ENCODE measurements around the gene TXNDC12. TPM values are rescaled to one million over a fixed set of nuclear protein-coding genes. Genes with fewer than 3 reads are reported as not detected.

Gene TXNDC12
- total RNA-seq, 1 experiment from 2014 or later = 80.9 TPM

DNA sequence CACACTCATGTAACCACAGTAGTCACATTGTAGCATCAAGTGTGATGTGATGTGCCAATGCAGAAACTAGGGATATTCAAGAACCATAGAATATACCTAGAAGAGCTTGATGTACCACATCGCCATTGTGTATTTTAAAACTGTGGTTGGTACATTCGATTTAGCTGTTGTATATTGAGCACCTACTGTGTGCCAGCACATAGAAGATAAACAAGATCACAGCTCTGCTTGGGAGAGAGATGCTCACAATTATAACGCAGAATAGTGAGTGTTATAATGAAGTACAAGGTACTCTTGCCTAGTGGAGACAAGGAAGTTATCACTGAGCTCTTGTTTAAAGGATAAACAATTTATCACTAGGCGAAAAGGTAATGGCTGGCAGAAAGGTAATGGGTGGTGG lies 5.8 kb upstream of the TXNDC12 start:
- CTCF ChIA-PET = interaction anchor here (0.6 kb wide), 1 partner anchor 11 kb away, joined by 4 read pairs; no protein-coding TSS in a partner anchor
- POLR2A ChIA-PET = no interaction called here

More for the DNA sequence above, 5.8 kb upstream of the TXNDC12 start:
- Mint-ChIP-seq H3K36me3 (peaks cover 56% of the 10 kb centered on the region), H3K4me1 (peaks cover 20% of the 10 kb centered on the region), H3K4me3 (no peak overlapping the region), H3K27ac (no peak overlapping the region), H3K9me3 (no peaks in the 10 kb centered on the region), H3K27me3 (ENCODE audit: low read depth) (no peaks in the 10 kb centered on the region)
- ATAC-seq (no peak), DNase-seq (ENCODE audit: low spot score) (no peak)
- TF ChIP-seq, protein P1, sequence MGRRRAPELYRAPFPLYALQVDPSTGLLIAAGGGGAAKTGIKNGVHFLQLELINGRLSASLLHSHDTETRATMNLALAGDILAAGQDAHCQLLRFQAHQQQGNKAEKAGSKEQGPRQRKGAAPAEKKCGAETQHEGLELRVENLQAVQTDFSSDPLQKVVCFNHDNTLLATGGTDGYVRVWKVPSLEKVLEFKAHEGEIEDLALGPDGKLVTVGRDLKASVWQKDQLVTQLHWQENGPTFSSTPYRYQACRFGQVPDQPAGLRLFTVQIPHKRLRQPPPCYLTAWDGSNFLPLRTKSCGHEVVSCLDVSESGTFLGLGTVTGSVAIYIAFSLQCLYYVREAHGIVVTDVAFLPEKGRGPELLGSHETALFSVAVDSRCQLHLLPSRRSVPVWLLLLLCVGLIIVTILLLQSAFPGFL (CRISPR knock-in tag; IDR thresholded peaks at IDR 0.05; ENCODE audit: borderline replicate concordance) = no peak
- no peak for TF ChIP-seq ZNF423 (CRISPR knock-in tag; IDR thresholded peaks at IDR 0.05)
- no peak for TF ChIP-seq ATF1 (CRISPR knock-in tag; IDR thresholded peaks at IDR 0.05)
- no peak for TF ChIP-seq ATF6 (CRISPR knock-in tag; IDR thresholded peaks at IDR 0.05)
- TF ChIP-seq, protein P2, sequence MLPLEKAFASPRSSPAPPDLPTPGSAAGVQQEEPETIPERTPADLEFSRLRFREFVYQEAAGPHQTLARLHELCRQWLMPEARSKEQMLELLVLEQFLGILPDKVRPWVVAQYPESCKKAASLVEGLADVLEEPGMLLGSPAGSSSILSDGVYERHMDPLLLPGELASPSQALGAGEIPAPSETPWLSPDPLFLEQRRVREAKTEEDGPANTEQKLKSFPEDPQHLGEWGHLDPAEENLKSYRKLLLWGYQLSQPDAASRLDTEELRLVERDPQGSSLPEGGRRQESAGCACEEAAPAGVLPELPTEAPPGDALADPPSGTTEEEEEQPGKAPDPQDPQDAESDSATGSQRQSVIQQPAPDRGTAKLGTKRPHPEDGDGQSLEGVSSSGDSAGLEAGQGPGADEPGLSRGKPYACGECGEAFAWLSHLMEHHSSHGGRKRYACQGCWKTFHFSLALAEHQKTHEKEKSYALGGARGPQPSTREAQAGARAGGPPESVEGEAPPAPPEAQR (CRISPR knock-in tag; IDR thresholded peaks at IDR 0.05) = no peak
- TF ChIP-seq, protein P3, sequence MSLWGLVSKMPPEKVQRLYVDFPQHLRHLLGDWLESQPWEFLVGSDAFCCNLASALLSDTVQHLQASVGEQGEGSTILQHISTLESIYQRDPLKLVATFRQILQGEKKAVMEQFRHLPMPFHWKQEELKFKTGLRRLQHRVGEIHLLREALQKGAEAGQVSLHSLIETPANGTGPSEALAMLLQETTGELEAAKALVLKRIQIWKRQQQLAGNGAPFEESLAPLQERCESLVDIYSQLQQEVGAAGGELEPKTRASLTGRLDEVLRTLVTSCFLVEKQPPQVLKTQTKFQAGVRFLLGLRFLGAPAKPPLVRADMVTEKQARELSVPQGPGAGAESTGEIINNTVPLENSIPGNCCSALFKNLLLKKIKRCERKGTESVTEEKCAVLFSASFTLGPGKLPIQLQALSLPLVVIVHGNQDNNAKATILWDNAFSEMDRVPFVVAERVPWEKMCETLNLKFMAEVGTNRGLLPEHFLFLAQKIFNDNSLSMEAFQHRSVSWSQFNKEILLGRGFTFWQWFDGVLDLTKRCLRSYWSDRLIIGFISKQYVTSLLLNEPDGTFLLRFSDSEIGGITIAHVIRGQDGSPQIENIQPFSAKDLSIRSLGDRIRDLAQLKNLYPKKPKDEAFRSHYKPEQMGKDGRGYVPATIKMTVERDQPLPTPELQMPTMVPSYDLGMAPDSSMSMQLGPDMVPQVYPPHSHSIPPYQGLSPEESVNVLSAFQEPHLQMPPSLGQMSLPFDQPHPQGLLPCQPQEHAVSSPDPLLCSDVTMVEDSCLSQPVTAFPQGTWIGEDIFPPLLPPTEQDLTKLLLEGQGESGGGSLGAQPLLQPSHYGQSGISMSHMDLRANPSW (CRISPR knock-in tag; conservative IDR thresholded peaks at IDR 0.05; ENCODE audit: low read depth) = no peak
- no peak for TF ChIP-seq AFF4 (CRISPR knock-in tag; IDR thresholded peaks at IDR 0.05; ENCODE audit: borderline replicate concordance)
- no peak for TF ChIP-seq NR1H2 (CRISPR knock-in tag; IDR thresholded peaks at IDR 0.05)
- no peak for TF ChIP-seq ZNF532 (CRISPR knock-in tag; IDR thresholded peaks at IDR 0.05; ENCODE audit: borderline replicate concordance)
- no peak for TF ChIP-seq NR3C1 (CRISPR knock-in tag; conservative IDR thresholded peaks at IDR 0.05; ENCODE audit: low read depth)
- TF ChIP-seq ZBTB21 (CRISPR knock-in tag; IDR thresholded peaks at IDR 0.05; ENCODE audit: borderline replicate concordance) = no peak
- TF ChIP-seq SOX15 (CRISPR knock-in tag; IDR thresholded peaks at IDR 0.05) = no peak
- no peak for TF ChIP-seq ZNF317 (CRISPR knock-in tag; IDR thresholded peaks at IDR 0.05; ENCODE audit: borderline replicate concordance, low read depth)

Measured in WTC11 (cell line).